HG03575 (cell line): ENCODE measurements around the gene ASB7.

Experiments used
- ATAC-seq: cut with Tn5 transposase; IDR thresholded peaks from one replicate; pipeline ENCODE4 v1.9.1; 2021; ENCODE audit not compliant: unreplicated experiment, insufficient number of reproducible peaks, low FRiP score; ENCODE audit errors: extremely low read depth

ASB7 gene

GRCh38 chr15:100642213-100642949, 40.0 kb downstream of the ASB7 start:
- ATAC-seq, result no peak

DNA sequence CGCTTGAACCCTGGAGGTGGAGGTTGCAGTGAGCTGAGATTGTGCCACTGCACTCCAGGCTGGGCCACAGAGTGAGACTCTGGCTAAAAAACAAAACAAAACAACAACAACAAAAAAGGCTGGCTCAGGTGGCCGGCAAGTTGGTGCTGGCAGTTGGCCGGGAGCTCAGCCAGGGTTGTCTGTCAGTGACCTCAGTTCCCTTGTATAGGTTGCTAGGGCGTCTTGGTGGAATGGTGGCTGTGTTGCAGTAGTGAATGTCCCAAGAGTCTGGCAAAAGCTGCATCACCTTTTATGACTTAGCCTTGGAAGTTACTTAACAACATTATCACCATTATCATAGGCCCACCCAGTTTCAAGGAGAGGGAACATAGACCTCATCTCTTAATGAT, 40.6 kb downstream of the ASB7 start:
- no peak for ATAC-seq

- ATAC-seq, result no peak
Observed at GRCh38 chr15:100645671-100646070, 43.3 kb downstream of the ASB7 start.

DNA sequence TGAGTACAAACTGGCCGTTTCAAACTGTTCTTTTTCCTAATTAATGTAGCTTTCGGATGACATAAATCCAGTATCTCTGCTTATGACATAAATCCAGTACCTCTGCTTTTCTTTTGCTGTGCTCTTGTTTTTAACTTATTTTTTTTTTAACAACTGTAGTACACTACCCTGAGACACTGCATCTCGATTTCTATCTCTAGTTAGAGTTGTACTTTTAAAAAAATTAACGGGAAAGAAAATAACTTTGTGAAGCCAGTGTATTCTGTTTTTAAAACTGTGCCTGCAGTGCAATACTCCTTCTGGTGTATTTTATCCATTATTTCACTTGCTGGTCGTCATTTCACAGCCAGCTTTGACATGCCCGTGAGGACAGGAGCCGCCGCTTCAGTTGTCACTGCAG, 46.6 kb downstream of the ASB7 start:
- ATAC-seq, result no peak

- ATAC-seq, result no peak
Observed at GRCh38 chr15:100650685-100651084, 48.3 kb downstream of the ASB7 start.

DNA sequence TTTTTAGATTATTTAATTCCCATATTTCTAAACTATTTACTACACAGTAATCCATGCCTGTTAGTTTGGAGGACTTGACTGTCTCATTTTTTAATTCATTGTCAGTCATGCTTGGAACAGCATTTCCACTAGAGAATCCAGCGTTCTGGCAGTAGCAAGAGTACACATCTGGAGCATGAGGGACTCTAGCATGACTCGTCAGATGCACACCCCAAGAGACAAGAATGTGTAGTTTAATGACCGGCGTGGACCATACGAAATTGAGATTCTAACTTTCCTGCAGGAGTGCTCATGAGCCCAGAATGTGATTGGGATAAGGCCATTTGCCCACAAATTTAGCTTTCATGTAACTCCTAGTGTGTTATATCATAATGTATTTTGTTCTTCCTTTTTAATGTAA, 48.9 kb downstream of the ASB7 start:
- no peak for ATAC-seq

GRCh38 chr15:100652116-100652515, 49.7 kb downstream of the ASB7 start:
- ATAC-seq, result no peak

GRCh38 chr15:100653608-100654007, 51.2 kb downstream of the ASB7 start:
- no peak for ATAC-seq

DNA sequence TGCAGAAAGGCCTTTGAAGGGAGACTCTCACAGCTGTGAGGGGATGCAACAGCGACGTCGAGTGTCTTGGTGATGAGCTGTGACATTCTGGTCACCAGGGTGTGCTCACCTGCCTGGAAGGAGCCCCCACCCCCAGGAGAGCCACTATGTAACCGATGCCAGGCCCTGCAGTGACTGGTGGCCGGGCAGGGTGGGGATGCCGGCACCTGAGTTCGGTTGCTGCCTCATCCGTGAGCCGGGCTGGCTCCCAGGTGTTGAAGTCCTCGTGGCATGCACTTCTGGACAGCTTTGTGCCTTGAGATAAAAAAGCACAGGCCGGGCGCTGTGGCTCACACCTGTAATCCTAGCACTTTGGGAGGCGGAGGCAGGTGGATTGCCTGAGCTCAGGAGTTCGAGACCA, 56.5 kb downstream of the ASB7 start:
- no peak for ATAC-seq

- no peak for ATAC-seq
Observed at GRCh38 chr15:100661156-100661555, 58.8 kb downstream of the ASB7 start.

- no peak for ATAC-seq
Observed at GRCh38 chr15:100663086-100663914, 60.9 kb downstream of the ASB7 start.

GRCh38 chr15:100663915-100664281, 61.5 kb downstream of the ASB7 start:
- no peak for ATAC-seq

- ATAC-seq, result no peak
Observed at GRCh38 chr15:100665570-100665969, 63.2 kb downstream of the ASB7 start.

GRCh38 chr15:100667405-100668347, 65.3 kb downstream of the ASB7 start:
- ATAC-seq, result no peak

DNA sequence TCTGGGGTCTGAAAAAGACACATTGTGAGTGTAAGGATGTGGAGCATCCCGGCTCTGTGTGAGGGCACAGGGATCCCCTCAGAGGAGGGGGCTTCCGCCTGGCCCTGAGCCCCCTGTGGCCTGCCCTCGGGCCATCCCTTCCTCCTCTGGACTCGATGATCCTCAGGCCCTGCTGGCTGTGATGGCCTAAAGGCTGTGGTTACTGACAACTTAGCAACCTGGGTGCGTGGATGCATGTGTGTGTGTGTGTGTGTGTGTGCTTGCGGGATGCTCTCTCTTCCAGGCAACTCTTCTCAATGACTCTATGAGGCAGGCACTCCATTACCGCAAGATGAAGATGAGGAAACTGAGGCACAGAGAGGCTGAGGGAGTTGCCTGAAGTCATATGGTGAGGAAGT, 66.0 kb downstream of the ASB7 start:
- no peak for ATAC-seq

GRCh38 chr15:100669260-100669659, 66.9 kb downstream of the ASB7 start:
- no peak for ATAC-seq

DNA sequence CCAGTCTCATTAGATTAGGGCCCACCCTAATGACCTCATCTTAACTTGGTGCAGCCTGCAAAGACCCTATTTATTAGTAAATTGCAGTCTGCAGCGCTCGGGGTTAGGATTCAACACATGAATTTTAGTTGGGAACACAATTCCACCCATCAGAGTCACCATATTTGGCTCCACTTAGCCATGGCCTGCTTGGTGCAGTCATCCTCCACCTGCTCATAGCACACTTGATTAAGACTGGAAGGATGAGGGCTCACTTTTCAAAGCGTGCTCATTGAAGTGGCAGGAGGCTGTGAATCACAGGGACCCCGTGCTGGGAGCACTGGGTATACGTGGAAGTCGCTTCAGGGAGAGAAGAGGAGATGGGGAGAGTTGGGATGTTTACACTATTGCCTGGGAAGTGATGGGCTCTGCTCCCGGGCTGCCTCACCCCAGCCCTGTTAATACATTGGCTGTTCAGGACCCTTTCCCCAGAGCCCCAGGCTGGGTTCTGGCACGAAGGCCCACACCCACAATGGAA, 68.2 kb downstream of the ASB7 start:
- ATAC-seq, result no peak

DNA sequence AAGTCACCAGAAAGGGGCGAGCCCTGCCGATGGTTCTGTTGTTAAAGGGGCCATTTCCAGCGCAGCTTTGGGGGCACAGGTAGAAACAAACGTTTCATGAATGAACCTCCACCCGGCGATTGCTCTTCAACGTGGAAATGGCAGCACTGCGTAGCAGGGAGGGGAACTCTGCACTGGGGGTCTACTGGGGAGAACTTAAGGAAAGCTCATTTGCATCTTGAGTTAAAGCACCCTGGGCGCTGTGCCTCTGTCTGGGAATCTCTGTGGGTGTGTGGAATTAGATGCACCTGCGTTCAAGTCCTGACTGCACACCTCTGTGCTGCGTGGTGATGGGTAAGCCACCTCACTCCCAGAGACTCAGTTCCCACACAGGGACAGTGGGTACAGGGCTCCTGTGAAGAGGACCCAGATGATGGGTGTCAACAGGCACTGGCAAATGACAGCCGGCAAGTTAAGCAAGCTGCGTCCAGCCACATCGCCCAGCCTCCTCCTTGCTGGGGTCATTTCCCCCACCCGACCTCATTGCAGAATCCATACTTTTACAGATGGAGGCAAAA, 68.8 kb downstream of the ASB7 start:
- no peak for ATAC-seq
